Fibroblast of mammary gland (primary cell): ENCODE measurements around the gene SLC30A5.

Experiments used
- DNase-seq: peaks from one replicate; pipeline ENCODE4 v3.0.0-alpha.2; 2010; ENCODE audit warnings: low read depth
- H3K4me3 ChIP-seq: 2 replicates; pipeline ENCODE4 v1.5.1; 2011; ENCODE audit warnings: low read depth, mild to moderate bottlenecking, low read length, moderate library complexity; ENCODE audit not compliant: control insufficient read depth
- CTCF ChIP-seq: conservative IDR thresholded peaks from 2 replicates; pipeline ENCODE4 v1.5.1; 2011; ENCODE audit warnings: low read depth, low read length, inconsistent platforms; ENCODE audit not compliant: control insufficient read depth, insufficient read depth

SLC30A5 gene

DNA sequence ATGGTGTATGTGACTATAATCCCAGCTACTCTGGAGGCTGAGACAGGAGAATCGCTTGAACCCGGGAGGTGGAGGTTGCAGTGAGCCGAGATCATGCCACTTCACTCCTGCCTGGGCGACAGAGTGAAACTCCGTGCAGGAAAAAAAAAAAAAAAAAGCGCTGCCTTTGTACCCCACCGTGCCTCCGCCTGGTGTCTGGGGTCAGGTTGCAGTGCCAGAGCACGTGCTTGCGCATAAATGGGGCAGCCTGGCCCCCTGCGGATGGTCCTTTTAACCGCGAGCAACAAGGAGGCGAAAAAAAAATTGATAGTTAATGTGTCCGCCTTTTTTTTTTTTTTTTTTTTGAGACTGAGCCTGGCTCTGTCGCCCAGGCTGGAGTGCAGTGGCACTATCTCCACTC is 66.8 kb downstream of the SLC30A5 start:
- H3K4me3 ChIP-seq, result no peak overlapping the region
- no peak for TF ChIP-seq CTCF
- DNase-seq, result no peak

- peak; percentile 93 for DNase-seq
- peak within 1 kb of the TSS; percentile 92 for H3K4me3 ChIP-seq
- TF ChIP-seq CTCF, result no peak
These were observed 73.1 kb downstream of the SLC30A5 start, which contains the start of gene CCNB1 for GRCh38 chr5:69166686-69167492. Gene CCNB1, plus strand, starts transcription at chr5:69167150. Its CDS starts 113 bp downstream, at chr5:69167263.

- H3K4me3 ChIP-seq, result peak overlapping the region; percentile 92
- peak; percentile 7 for DNase-seq
- no peak for TF ChIP-seq CTCF
These were observed 73.7 kb downstream of the SLC30A5 start for GRCh38 chr5:69167493-69167855.

DNA sequence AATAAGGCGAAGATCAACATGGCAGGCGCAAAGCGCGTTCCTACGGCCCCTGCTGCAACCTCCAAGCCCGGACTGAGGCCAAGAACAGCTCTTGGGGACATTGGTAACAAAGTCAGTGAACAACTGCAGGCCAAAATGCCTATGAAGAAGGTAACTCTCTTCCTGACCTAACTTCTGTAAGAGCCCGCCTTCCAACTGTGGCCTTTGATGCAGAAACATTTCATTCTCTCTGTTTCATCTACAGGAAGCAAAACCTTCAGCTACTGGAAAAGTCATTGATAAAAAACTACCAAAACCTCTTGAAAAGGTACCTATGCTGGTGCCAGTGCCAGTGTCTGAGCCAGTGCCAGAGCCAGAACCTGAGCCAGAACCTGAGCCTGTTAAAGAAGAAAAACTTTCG is 74.1 kb downstream of the SLC30A5 start:
- DNase-seq, result peak; percentile 1
- no peak for TF ChIP-seq CTCF
- peak overlapping the region; percentile 92 for H3K4me3 ChIP-seq

DNA sequence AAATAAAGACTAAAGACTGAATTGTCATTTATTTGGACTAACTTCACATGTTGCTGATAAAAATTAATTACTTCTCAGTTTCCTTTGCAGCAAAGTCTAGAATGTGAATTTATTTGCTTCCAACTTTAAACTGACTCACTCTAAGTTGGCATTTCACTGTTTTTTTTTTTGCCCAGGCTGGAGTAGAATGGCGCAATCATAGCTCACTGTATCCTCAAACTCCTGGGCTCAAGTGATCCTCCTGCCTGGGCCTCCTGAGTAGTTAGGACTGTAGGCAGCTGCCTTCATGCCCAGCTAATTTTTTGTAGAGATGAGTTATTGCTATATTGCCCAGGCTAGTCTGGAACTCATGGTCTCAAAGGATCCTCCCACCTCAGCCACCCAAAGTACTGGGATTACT is 76.7 kb downstream of the SLC30A5 start:
- no peak overlapping the region for H3K4me3 ChIP-seq
- TF ChIP-seq CTCF, result no peak
- peak; percentile 19 for DNase-seq

DNA sequence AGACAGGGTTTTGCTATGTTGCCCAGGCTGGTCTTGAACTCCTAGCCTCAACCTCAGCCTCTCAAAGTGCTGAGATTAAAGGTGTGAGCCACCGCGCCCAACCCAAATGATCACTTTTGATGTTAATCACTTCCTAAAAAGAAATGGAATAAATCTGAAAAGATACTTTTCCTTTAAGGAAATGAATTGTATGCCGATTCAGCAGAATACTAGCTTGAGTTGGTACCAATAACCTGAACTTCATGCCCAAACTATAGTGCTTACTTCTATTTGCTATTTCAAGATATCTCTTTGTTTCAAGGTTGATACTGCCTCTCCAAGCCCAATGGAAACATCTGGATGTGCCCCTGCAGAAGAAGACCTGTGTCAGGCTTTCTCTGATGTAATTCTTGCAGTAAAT is 77.2 kb downstream of the SLC30A5 start:
- H3K4me3 ChIP-seq, result no peak overlapping the region
- no peak for TF ChIP-seq CTCF
- DNase-seq, result no peak
